HG03439 (cell line): ENCODE data around the gene BCAR3.

Source experiments
- ATAC-seq: cut with Tn5 transposase; IDR thresholded peaks from one replicate; pipeline ENCODE4 v1.9.1; 2021; ENCODE audit warnings: mild to moderate bottlenecking, moderate library complexity; ENCODE audit not compliant: unreplicated experiment

BCAR3 gene

GRCh38 chr1:93681101-93681988, at the start of gene BCAR3:
BCAR3 (minus strand) TSS chr1:93681837; CDS start chr1:93674930, 6,907 bp downstream.
- peak; percentile 76 for ATAC-seq

GRCh38 chr1:93730621-93731020, 49.0 kb upstream of the BCAR3 start:
- no peak for ATAC-seq

GRCh38 chr1:93729906-93730305, 48.3 kb upstream of the BCAR3 start:
- ATAC-seq = no peak

GRCh38 chr1:93729502-93729901, 47.9 kb upstream of the BCAR3 start:
- ATAC-seq = peak; percentile 79

- no peak for ATAC-seq
Observed at GRCh38 chr1:93728480-93729131, 47.0 kb upstream of the BCAR3 start.

GRCh38 chr1:93723733-93724270, 42.2 kb upstream of the BCAR3 start:
- ATAC-seq = no peak

- ATAC-seq = no peak
Observed at GRCh38 chr1:93723110-93723509, 41.5 kb upstream of the BCAR3 start.

- ATAC-seq = no peak
Observed at GRCh38 chr1:93722081-93723031, 40.7 kb upstream of the BCAR3 start.

- ATAC-seq = no peak
Observed at GRCh38 chr1:93720956-93721626, 39.5 kb upstream of the BCAR3 start.

GRCh38 chr1:93717640-93718039, 36.0 kb upstream of the BCAR3 start:
- ATAC-seq = no peak

GRCh38 chr1:93716941-93717368, 35.3 kb upstream of the BCAR3 start:
- ATAC-seq = peak; percentile 46

GRCh38 chr1:93716163-93716562, 34.5 kb upstream of the BCAR3 start:
- peak; percentile 37 for ATAC-seq

- ATAC-seq = peak; percentile 44
Observed at GRCh38 chr1:93715529-93716126, 34.0 kb upstream of the BCAR3 start.

- ATAC-seq = no peak
Observed at GRCh38 chr1:93714356-93714755, 32.7 kb upstream of the BCAR3 start.

- ATAC-seq = no peak
Observed at GRCh38 chr1:93713341-93713740, 31.7 kb upstream of the BCAR3 start.

- no peak for ATAC-seq
Observed at GRCh38 chr1:93712741-93713140, 31.1 kb upstream of the BCAR3 start.

GRCh38 chr1:93710499-93711453, 29.1 kb upstream of the BCAR3 start:
- ATAC-seq = no peak

GRCh38 chr1:93708734-93709481, 27.3 kb upstream of the BCAR3 start:
- no peak for ATAC-seq
